SK-N-SH treated with all-trans-retinoic acid at 6 μM for 48 hours (cell line): ENCODE results near the gene ZNF664.

ENCODE experiments used
- ATAC-seq: fragments of 200-7000 bp; cut with Tn5 transposase; 3 replicates; pipeline ENCODE4 v1.9.1; 2020; ENCODE audit warnings: mild to moderate bottlenecking, moderate library complexity
- ARNTL ChIP-seq: fragments of 450-650 bp; formaldehyde crosslinking; IDR thresholded peaks from 2 replicates; pipeline ENCODE4 v1.5.0; 2020; ENCODE audit warnings: low read depth, mild to moderate bottlenecking, moderate library complexity, borderline replicate concordance
- BACH2 ChIP-seq: fragments of 250-450 bp; sonication (Bioruptor Pico); IDR thresholded peaks from 2 replicates; pipeline ENCODE4 v1.9.0; 2021; ENCODE audit warnings: mild to moderate bottlenecking, borderline replicate concordance
- CSDC2 ChIP-seq: fragments of 250-450 bp; sonication (Bioruptor Pico); IDR thresholded peaks from 2 replicates; pipeline ENCODE4 v1.5.0; 2020; ENCODE audit warnings: mild to moderate bottlenecking, moderate library complexity
- ESRRG ChIP-seq: fragments of 250-450 bp; sonication (Bioruptor Pico); IDR thresholded peaks from 2 replicates; pipeline ENCODE4 v1.6.1; 2021; ENCODE audit warnings: mild to moderate bottlenecking
- GLIS3 ChIP-seq: fragments of 250-450 bp; sonication (Bioruptor Pico); IDR thresholded peaks from 2 replicates; pipeline ENCODE4 v1.5.0; 2020; ENCODE audit warnings: mild to moderate bottlenecking, moderate library complexity
- ISL1 ChIP-seq: fragments of 250-450 bp; sonication (Bioruptor Pico); IDR thresholded peaks from 2 replicates; pipeline ENCODE4 v2.1.2; 2022; ENCODE audit warnings: mild to moderate bottlenecking, moderate library complexity
- OSR1 ChIP-seq: fragments of 250-450 bp; sonication (Bioruptor Pico); IDR thresholded peaks from 2 replicates; pipeline ENCODE4 v1.8.0; 2022; ENCODE audit warnings: moderate library complexity, mild to moderate bottlenecking, inconsistent platforms
- PPARA ChIP-seq: fragments of 250-450 bp; sonication (Bioruptor Pico); IDR thresholded peaks from 2 replicates; pipeline ENCODE4 v1.5.0; 2020; ENCODE audit warnings: mild to moderate bottlenecking, borderline replicate concordance
- RARB ChIP-seq: fragments of 250-450 bp; sonication (Bioruptor Pico); IDR thresholded peaks from 2 replicates; pipeline ENCODE4 v1.8.0; 2021; ENCODE audit warnings: mild to moderate bottlenecking, moderate library complexity
- SNAI2 ChIP-seq: fragments of 250-450 bp; sonication (Bioruptor Pico); IDR thresholded peaks from 2 replicates; pipeline ENCODE4 v1.5.0; 2020; ENCODE audit warnings: mild to moderate bottlenecking, moderate library complexity
- TCF4 ChIP-seq: fragments of 250-450 bp; sonication (Bioruptor Pico); IDR thresholded peaks from 2 replicates; pipeline ENCODE4 v1.8.0; 2021; ENCODE audit warnings: mild to moderate bottlenecking, moderate library complexity, borderline replicate concordance
- TOX ChIP-seq: fragments of 250-450 bp; sonication (Bioruptor Pico); IDR thresholded peaks from 2 replicates; pipeline ENCODE4 v1.8.0; 2021; ENCODE audit warnings: mild to moderate bottlenecking, moderate library complexity, borderline replicate concordance
- ZC3H10 ChIP-seq: fragments of 250-450 bp; sonication (Bioruptor Pico); IDR thresholded peaks from 2 replicates; pipeline ENCODE4 v1.5.1; 2021; ENCODE audit warnings: mild to moderate bottlenecking, moderate library complexity
- ZFP30 ChIP-seq: fragments of 450-650 bp; formaldehyde crosslinking; IDR thresholded peaks from 2 replicates; pipeline ENCODE4 v1.5.0; 2022; ENCODE audit warnings: mild to moderate bottlenecking, moderate library complexity
- ZNF565 ChIP-seq: fragments of 450-650 bp; formaldehyde crosslinking; conservative IDR thresholded peaks from 2 replicates; pipeline ENCODE4 v1.5.0; 2020; ENCODE audit warnings: low read depth, mild to moderate bottlenecking, moderate library complexity
- ZNF70 ChIP-seq: fragments of 450-650 bp; formaldehyde crosslinking; IDR thresholded peaks from 2 replicates; pipeline ENCODE4 v1.5.0; 2020; ENCODE audit warnings: mild to moderate bottlenecking, moderate library complexity
- TF ChIP-seq, protein P1 (sequence below): fragments of 250-450 bp; sonication (Bioruptor Pico); IDR thresholded peaks from 2 replicates; pipeline ENCODE4 v1.8.0; 2021; ENCODE audit warnings: low read depth, mild to moderate bottlenecking, moderate library complexity, borderline replicate concordance
- TF ChIP-seq, protein P2 (sequence below): fragments of 250-450 bp; sonication (Bioruptor Pico); IDR thresholded peaks from 2 replicates; pipeline ENCODE4 v1.5.1; 2020; ENCODE audit warnings: low read depth, mild to moderate bottlenecking, moderate library complexity
- TF ChIP-seq, protein P3 (sequence below): fragments of 250-450 bp; sonication (Bioruptor Pico); IDR thresholded peaks from 2 replicates; pipeline ENCODE4 v1.5.1; 2021; ENCODE audit warnings: mild to moderate bottlenecking, moderate library complexity
- TF ChIP-seq, protein P4 (sequence below): fragments of 250-450 bp; sonication (Bioruptor Pico); IDR thresholded peaks from 2 replicates; pipeline ENCODE4 v1.8.0; 2020; ENCODE audit warnings: mild to moderate bottlenecking, moderate library complexity, borderline replicate concordance

ZNF664 gene

DNA sequence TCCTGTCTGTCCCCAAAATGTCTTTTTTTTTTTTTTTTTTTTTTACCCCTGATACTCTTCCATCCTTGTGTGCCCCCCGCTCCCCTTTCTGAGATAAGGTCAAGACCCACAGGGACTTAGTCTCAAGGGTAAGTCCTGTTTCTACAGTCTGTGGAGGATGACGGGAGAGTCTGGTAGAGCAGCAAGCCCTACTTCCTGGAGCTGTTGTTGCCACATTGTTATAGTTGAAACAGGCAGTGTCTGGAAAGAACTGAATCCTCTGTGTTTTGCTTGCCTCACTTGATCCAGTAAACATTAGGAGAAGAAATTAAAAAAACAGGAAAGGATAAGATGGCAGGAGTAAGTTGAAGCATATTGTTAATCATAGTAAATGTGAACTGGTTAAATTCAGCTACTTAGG lies 45.5 kb downstream of the ZNF664 start (continued):
- TF ChIP-seq ZNF565: no peak

DNA sequence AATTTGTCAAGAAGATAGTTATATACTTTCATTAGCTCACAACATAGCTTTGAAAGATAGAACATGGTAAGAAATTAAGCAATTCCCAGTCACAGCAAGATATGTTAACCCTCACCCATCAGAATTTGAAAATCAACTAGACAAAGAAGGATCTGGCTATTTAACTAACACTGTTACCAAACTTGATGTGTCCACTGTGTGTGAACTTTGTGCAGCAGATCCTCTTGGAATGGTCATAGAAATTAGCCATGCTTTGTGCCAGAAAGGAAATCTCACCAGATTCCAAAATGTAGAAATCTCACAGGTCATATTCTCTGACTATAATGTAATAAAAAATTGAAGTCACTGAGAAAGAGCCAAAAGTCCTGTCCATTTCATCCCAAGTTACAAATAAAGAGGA lies 46.1 kb downstream of the ZNF664 start:
- no peak for ATAC-seq

DNA sequence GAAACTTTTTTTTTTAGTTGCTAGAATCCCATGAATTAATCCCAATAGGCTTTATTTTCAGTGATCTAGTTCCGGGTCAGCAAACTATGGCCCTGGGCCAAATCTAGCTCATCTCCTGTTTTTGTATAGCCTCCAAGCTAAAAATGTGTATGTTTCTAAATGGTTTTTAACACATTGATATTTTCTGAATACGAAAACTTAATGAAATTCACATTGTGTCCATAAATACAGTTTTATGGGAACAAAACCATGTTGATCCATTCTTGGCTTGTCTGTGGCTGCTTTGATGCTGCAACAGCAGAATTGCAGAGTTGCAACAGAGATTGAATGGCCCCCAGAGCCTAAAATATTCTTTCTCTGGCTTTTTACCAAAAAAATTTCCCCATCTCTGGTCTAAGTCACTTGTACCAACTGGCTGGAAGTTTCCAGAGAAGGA lies 47.5 kb downstream of the ZNF664 start:
- TF ChIP-seq, protein P1, sequence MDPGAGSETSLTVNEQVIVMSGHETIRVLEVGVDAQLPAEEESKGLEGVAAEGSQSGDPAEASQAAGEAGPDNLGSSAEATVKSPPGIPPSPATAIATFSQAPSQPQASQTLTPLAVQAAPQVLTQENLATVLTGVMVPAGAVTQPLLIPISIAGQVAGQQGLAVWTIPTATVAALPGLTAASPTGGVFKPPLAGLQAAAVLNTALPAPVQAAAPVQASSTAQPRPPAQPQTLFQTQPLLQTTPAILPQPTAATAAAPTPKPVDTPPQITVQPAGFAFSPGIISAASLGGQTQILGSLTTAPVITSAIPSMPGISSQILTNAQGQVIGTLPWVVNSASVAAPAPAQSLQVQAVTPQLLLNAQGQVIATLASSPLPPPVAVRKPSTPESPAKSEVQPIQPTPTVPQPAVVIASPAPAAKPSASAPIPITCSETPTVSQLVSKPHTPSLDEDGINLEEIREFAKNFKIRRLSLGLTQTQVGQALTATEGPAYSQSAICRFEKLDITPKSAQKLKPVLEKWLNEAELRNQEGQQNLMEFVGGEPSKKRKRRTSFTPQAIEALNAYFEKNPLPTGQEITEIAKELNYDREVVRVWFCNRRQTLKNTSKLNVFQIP (CRISPR knock-in tag): no peak
- TF ChIP-seq TOX (CRISPR knock-in tag) (no peak), ARNTL (CRISPR knock-in tag) (no peak), BACH2 (CRISPR knock-in tag) (no peak), ESRRG (no peak), ZC3H10 (CRISPR knock-in tag) (no peak), RARB (CRISPR knock-in tag) (no peak), PPARA (no peak), TCF4 (no peak)
- TF ChIP-seq, protein P2, sequence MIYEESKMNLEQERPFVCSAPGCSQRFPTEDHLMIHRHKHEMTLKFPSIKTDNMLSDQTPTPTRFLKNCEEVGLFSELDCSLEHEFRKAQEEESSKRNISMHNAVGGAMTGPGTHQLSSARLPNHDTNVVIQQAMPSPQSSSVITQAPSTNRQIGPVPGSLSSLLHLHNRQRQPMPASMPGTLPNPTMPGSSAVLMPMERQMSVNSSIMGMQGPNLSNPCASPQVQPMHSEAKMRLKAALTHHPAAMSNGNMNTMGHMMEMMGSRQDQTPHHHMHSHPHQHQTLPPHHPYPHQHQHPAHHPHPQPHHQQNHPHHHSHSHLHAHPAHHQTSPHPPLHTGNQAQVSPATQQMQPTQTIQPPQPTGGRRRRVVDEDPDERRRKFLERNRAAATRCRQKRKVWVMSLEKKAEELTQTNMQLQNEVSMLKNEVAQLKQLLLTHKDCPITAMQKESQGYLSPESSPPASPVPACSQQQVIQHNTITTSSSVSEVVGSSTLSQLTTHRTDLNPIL (CRISPR knock-in tag): no peak
- no peak for ATAC-seq

More for the DNA sequence above, 46.1 kb downstream of the ZNF664 start:
- no peak for TF ChIP-seq ZC3H10 (CRISPR knock-in tag)

DNA sequence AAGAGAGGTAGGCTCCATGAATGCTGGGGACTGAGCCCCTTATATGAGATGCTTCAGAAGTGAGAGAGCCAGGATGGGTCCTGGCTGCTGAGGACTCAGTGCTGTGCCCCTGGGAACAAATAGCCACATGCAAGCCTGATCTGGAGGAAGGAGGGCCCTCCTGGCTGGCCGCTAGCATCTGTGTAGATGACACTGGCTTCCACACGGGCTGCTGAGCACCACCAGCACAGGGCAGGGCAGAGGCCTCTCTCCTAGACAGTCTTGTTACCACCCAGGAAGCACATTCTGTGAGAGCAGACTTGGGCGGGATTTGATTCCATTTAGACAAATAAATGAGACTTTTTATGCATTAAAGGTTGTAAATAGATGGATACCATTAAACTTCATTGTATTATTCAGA lies 48.0 kb downstream of the ZNF664 start:
- ATAC-seq: peak; percentile 34; the same call in 2 of the 3 replicates
- TF ChIP-seq, protein P3, sequence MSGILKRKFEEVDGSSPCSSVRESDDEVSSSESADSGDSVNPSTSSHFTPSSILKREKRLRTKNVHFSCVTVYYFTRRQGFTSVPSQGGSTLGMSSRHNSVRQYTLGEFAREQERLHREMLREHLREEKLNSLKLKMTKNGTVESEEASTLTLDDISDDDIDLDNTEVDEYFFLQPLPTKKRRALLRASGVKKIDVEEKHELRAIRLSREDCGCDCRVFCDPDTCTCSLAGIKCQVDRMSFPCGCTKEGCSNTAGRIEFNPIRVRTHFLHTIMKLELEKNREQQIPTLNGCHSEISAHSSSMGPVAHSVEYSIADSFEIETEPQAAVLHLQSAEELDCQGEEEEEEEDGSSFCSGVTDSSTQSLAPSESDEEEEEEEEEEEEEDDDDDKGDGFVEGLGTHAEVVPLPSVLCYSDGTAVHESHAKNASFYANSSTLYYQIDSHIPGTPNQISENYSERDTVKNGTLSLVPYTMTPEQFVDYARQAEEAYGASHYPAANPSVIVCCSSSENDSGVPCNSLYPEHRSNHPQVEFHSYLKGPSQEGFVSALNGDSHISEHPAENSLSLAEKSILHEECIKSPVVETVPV: no peak
- no peak for TF ChIP-seq OSR1 (CRISPR knock-in tag)
- TF ChIP-seq, protein P2 (CRISPR knock-in tag): no peak
- TF ChIP-seq CSDC2: no peak
- TF ChIP-seq ISL1 (CRISPR knock-in tag): no peak
- TF ChIP-seq, protein P4, sequence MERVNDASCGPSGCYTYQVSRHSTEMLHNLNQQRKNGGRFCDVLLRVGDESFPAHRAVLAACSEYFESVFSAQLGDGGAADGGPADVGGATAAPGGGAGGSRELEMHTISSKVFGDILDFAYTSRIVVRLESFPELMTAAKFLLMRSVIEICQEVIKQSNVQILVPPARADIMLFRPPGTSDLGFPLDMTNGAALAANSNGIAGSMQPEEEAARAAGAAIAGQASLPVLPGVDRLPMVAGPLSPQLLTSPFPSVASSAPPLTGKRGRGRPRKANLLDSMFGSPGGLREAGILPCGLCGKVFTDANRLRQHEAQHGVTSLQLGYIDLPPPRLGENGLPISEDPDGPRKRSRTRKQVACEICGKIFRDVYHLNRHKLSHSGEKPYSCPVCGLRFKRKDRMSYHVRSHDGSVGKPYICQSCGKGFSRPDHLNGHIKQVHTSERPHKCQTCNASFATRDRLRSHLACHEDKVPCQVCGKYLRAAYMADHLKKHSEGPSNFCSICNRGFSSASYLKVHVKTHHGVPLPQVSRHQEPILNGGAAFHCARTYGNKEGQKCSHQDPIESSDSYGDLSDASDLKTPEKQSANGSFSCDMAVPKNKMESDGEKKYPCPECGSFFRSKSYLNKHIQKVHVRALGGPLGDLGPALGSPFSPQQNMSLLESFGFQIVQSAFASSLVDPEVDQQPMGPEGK (CRISPR knock-in tag): no peak
- TF ChIP-seq TCF4: no peak
- no peak for TF ChIP-seq BACH2 (CRISPR knock-in tag)
- no peak for TF ChIP-seq SNAI2 (CRISPR knock-in tag)
- no peak for TF ChIP-seq ZFP30 (CRISPR knock-in tag)
- TF ChIP-seq ZNF70: no peak
- no peak for TF ChIP-seq ESRRG
- no peak for TF ChIP-seq GLIS3 (CRISPR knock-in tag)
- TF ChIP-seq ZC3H10 (CRISPR knock-in tag): no peak
- TF ChIP-seq ARNTL (CRISPR knock-in tag): no peak

DNA sequence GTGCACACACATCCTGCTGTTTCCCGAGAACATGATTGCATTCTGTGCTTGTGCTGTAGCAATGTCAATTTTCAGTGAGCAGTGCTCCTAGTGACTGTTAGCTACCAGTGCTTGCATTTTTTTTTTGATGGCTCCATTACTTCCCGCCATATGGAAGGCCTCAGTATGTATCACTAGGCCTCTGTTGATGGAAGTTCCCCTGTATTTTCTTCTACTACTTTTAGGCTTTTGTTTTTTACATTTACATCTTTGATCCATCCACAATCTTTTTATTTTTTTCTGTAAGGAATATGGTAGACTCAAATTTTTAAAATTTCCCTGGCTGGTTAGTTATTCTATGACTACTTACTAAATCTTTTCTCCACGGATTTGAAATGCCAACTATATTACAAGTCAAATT lies 49.1 kb downstream of the ZNF664 start:
- no peak for TF ChIP-seq OSR1 (CRISPR knock-in tag)
- no peak for ATAC-seq
